Neural progenitor cell (in vitro differentiated cells): Measurements from ENCODE around the gene CCNH. TPM values are rescaled to one million over a fixed set of nuclear protein-coding genes. Genes with fewer than 3 reads are reported as not detected.

ENCODE experiments used
- DNase-seq: peaks from one replicate; pipeline ENCODE4 v3.0.0-alpha.2; 2016; ENCODE audit warnings: low spot score
- H2AFZ ChIP-seq: fragments of 200-600 bp; sonication (generic); replicated peaks from 2 replicates; pipeline ENCODE4 v1.6.1; 2016; ENCODE audit warnings: antibody characterized with exemption
- H3F3A ChIP-seq: fragments of 200-600 bp; sonication (generic); 2 replicates; pipeline ENCODE4 v1.6.1; 2016; ENCODE audit warnings: antibody characterized with exemption, low read depth
- H3K27ac ChIP-seq: fragments of 200-600 bp; sonication (generic); 2 replicates; pipeline ENCODE4 v1.5.1; 2016; ENCODE audit warnings: mild to moderate bottlenecking
- H3K27me3 ChIP-seq: fragments of 200-600 bp; sonication (generic); 2 replicates; pipeline ENCODE4 v1.6.1; 2016; ENCODE audit warnings: mild to moderate bottlenecking, moderate library complexity
- H3K36me3 ChIP-seq: fragments of 200-600 bp; sonication (generic); 2 replicates; pipeline ENCODE4 v1.5.1; 2016
- H3K4me1 ChIP-seq: fragments of 200-600 bp; sonication (generic); 2 replicates; pipeline ENCODE4 v1.6.1; 2016; ENCODE audit warnings: mixed run types
- H3K4me2 ChIP-seq: fragments of 200-600 bp; sonication (generic); 2 replicates; pipeline ENCODE4 v1.6.1; 2016
- H3K4me3 ChIP-seq: fragments of 200-600 bp; sonication (generic); 2 replicates; pipeline ENCODE4 v1.5.1; 2016
- H3K79me2 ChIP-seq: fragments of 200-600 bp; sonication (generic); 2 replicates; pipeline ENCODE4 v1.6.1; 2016; ENCODE audit warnings: low read depth
- H3K9ac ChIP-seq: fragments of 200-600 bp; sonication (generic); 2 replicates; pipeline ENCODE4 v1.6.1; 2016
- H3K9me3 ChIP-seq: fragments of 200-600 bp; sonication (generic); 2 replicates; pipeline ENCODE4 v1.5.1; 2016; ENCODE audit warnings: low read depth
- H4K20me1 ChIP-seq: fragments of 200-600 bp; sonication (generic); 2 replicates; pipeline ENCODE4 v1.6.1; 2016; ENCODE audit warnings: low read depth
- H3K27ac Mint-ChIP-seq: 3 replicates; pipeline ENCODE4 v1.8.0; 2021; ENCODE audit warnings: mixed read lengths
- H3K27me3 Mint-ChIP-seq: 2 replicates; pipeline ENCODE4 v1.8.0; 2022; ENCODE audit warnings: low read depth, mild to moderate bottlenecking, inconsistent platforms, moderate library complexity, mixed read lengths; ENCODE audit not compliant: insufficient read depth
- H3K36me3 Mint-ChIP-seq: 3 replicates; pipeline ENCODE4 v1.8.0; 2021; ENCODE audit warnings: mixed read lengths
- H3K4me1 Mint-ChIP-seq: 3 replicates; pipeline ENCODE4 v1.8.0; 2021; ENCODE audit warnings: mixed read lengths
- H3K4me3 Mint-ChIP-seq: 3 replicates; pipeline ENCODE4 v1.8.0; 2021; ENCODE audit warnings: mild to moderate bottlenecking, moderate library complexity, mixed read lengths
- H3K9me3 Mint-ChIP-seq: 3 replicates; pipeline ENCODE4 v1.8.0; 2020; ENCODE audit warnings: mixed read lengths
- CTCF ChIP-seq: fragments of 200-600 bp; sonication (generic); IDR thresholded peaks from 2 replicates; pipeline ENCODE4 v1.5.1; 2017; ENCODE audit warnings: antibody characterized with exemption, mild to moderate bottlenecking
- EZH2 ChIP-seq: fragments of 200-600 bp; sonication (generic); IDR thresholded peaks from 2 replicates; pipeline ENCODE4 v1.6.1; 2017; ENCODE audit warnings: antibody characterized with exemption, mild to moderate bottlenecking, moderate library complexity
- EZH2phosphoT487 ChIP-seq: fragments of 200-600 bp; sonication (generic); IDR thresholded peaks from 2 replicates; pipeline ENCODE4 v1.6.1; 2017; ENCODE audit warnings: antibody characterized with exemption
- total RNA-seq: library from RNA; depleted of rRNA; stranded (reverse); fragments of >200 nt; gene quantifications from 2 replicates; pipeline ENCODE4 v1.2.3, GENCODE V29; 2015; ENCODE audit warnings: low replicate concordance

The CCNH gene
- total RNA-seq, 1 donor from 2014 or later, result 86.1 TPM

- no peaks in the 10 kb centered on the region for H3F3A ChIP-seq
- Mint-ChIP-seq H3K27me3 (peaks cover 2% of the 10 kb centered on the region), H3K4me3 (no peak overlapping the region), H3K4me1 (no peaks in the 10 kb centered on the region), H3K36me3 (no peaks in the 10 kb centered on the region), H3K27ac (no peak overlapping the region), H3K9me3 (no peaks in the 10 kb centered on the region)
- no peak overlapping the region for H3K9ac ChIP-seq
- no peaks in the 10 kb centered on the region for H4K20me1 ChIP-seq
- H3K27me3 ChIP-seq, result no peaks in the 10 kb centered on the region
- no peak for DNase-seq
- H3K36me3 ChIP-seq, result no peaks in the 10 kb centered on the region
- no peak for TF ChIP-seq EZH2
- TF ChIP-seq EZH2phosphoT487, result no peak
- TF ChIP-seq CTCF, result no peak
- no peaks in the 10 kb centered on the region for H3K4me1 ChIP-seq
- H3K79me2 ChIP-seq, result no peaks in the 10 kb centered on the region
- H3K9me3 ChIP-seq, result no peaks in the 10 kb centered on the region
- H3K27ac ChIP-seq, result no peak overlapping the region
- H3K4me3 ChIP-seq, result no peak overlapping the region
- H3K4me2 ChIP-seq, result no peak overlapping the region
- peak overlapping the region; percentile 42 for H2AFZ ChIP-seq
Measured at GRCh38 chr5:87421307-87421706, 8.6 kb upstream of the CCNH start.

- Histone ChIP-seq H2AFZ (no peak overlapping the region), H3K79me2 (no peaks in the 10 kb centered on the region), H3K9ac (no peak overlapping the region), H3K4me2 (no peak overlapping the region), H4K20me1 (no peaks in the 10 kb centered on the region), H3K27me3 (no peaks in the 10 kb centered on the region), H3F3A (no peaks in the 10 kb centered on the region), H3K4me1 (no peaks in the 10 kb centered on the region), H3K9me3 (no peaks in the 10 kb centered on the region), H3K27ac (no peak overlapping the region), H3K4me3 (no peak overlapping the region), H3K36me3 (no peaks in the 10 kb centered on the region)
- H3K27me3 Mint-ChIP-seq, result peaks cover 2% of the 10 kb centered on the region
- no peaks in the 10 kb centered on the region for H3K9me3 Mint-ChIP-seq
- no peak overlapping the region for H3K4me3 Mint-ChIP-seq
- TF ChIP-seq EZH2phosphoT487, result no peak
- no peak for TF ChIP-seq CTCF
- TF ChIP-seq EZH2, result no peak
- no peaks in the 10 kb centered on the region for H3K36me3 Mint-ChIP-seq
- no peak for DNase-seq
- no peaks in the 10 kb centered on the region for H3K4me1 Mint-ChIP-seq
- H3K27ac Mint-ChIP-seq, result no peak overlapping the region
Measured at GRCh38 chr5:87418506-87418905, 5.8 kb upstream of the CCNH start.

- H3K9me3 ChIP-seq, result no peaks in the 10 kb centered on the region
- H3K79me2 ChIP-seq, result peaks cover 28% of the 10 kb centered on the region
- H3K27ac ChIP-seq, result no peak overlapping the region
- H3K4me3 ChIP-seq, result peak overlapping the region; percentile 82
- Mint-ChIP-seq H3K27me3 (peaks cover 2% of the 10 kb centered on the region), H3K27ac (peak overlapping the region; percentile 39), H3K9me3 (no peaks in the 10 kb centered on the region), H3K4me1 (peaks cover 16% of the 10 kb centered on the region), H3K36me3 (peaks cover 3% of the 10 kb centered on the region), H3K4me3 (peak overlapping the region; percentile 93)
- H2AFZ ChIP-seq, result peak overlapping the region; percentile 92
- no peak for TF ChIP-seq EZH2phosphoT487
- peak; percentile 6 for DNase-seq
- H4K20me1 ChIP-seq, result no peaks in the 10 kb centered on the region
- H3K27me3 ChIP-seq, result no peaks in the 10 kb centered on the region
- no peak overlapping the region for H3K9ac ChIP-seq
- peaks cover 8% of the 10 kb centered on the region for H3K36me3 ChIP-seq
- H3F3A ChIP-seq, result no peaks in the 10 kb centered on the region
- peaks cover 9% of the 10 kb centered on the region for H3K4me1 ChIP-seq
- peak overlapping the region; percentile 93 for H3K4me2 ChIP-seq
Measured at GRCh38 chr5:87413343-87413645, 564 bp upstream of the CCNH start.

GRCh38 chr5:87411973-87412629 lies 629 bp downstream of the CCNH start:
- Mint-ChIP-seq H3K4me1 (peaks cover 16% of the 10 kb centered on the region), H3K27me3 (peaks cover 2% of the 10 kb centered on the region), H3K27ac (peak overlapping the region; percentile 29), H3K9me3 (no peaks in the 10 kb centered on the region), H3K4me3 (peak overlapping the region; percentile 93), H3K36me3 (peaks cover 11% of the 10 kb centered on the region)
- Histone ChIP-seq H3K79me2 (peaks cover 28% of the 10 kb centered on the region), H3K4me1 (peaks cover 9% of the 10 kb centered on the region), H2AFZ (peak overlapping the region; percentile 48), H4K20me1 (no peaks in the 10 kb centered on the region), H3K9ac (peak overlapping the region; percentile 83), H3K36me3 (peaks cover 8% of the 10 kb centered on the region), H3K27me3 (no peaks in the 10 kb centered on the region), H3K4me3 (peak overlapping the region; percentile 82), H3F3A (no peaks in the 10 kb centered on the region), H3K9me3 (no peaks in the 10 kb centered on the region), H3K27ac (peak overlapping the region; percentile 40), H3K4me2 (peak overlapping the region; percentile 93)
- DNase-seq, result peak; percentile 21
- TF ChIP-seq EZH2, result no peak
- TF ChIP-seq EZH2phosphoT487, result no peak
- TF ChIP-seq CTCF, result no peak
